Sigmoid colon (tissue), 7 donors: ENCODE measurements around the gene PTTG1IP2. TPM values are rescaled to one million over a fixed set of nuclear protein-coding genes. Genes with fewer than 3 reads are reported as not detected.

Experiments used
- DNase-seq: peaks from one replicate; pipeline ENCODE4 v3.0.0-alpha.2; 2019
- H3K27ac ChIP-seq, 4 donors: fragments of 200-600 bp; sonication (generic); one replicate each; pipeline ENCODE4 v1.5.1; 2016 to 2019; ENCODE audit warnings: mild to moderate bottlenecking in 1 of 4
- H3K27me3 ChIP-seq, 3 donors: fragments of 200-600 bp; sonication (generic); one replicate each; pipeline ENCODE4 v1.5.1; 2019; ENCODE audit warnings: mild to moderate bottlenecking in 1 of 3
- H3K36me3 ChIP-seq, 4 donors: fragments of 200-600 bp; sonication (generic); one replicate each; pipeline ENCODE4 v1.5.1; 2016 to 2019
- H3K4me1 ChIP-seq, 4 donors: fragments of 200-600 bp; sonication (generic); one replicate each; pipeline ENCODE4 v1.5.1; 2017 to 2019
- H3K4me3 ChIP-seq, 4 donors: fragments of 200-600 bp; sonication (generic); one replicate each; pipeline ENCODE4 v1.5.1; 2017 to 2019; ENCODE audit warnings: mild to moderate bottlenecking in 2 of 4, moderate library complexity in 1 of 4
- H3K9me3 ChIP-seq, 4 donors: fragments of 200-600 bp in 3 of 4; sonication (generic) in 3 of 4; one replicate each; pipeline versions ENCODE4 v1.5.1 to v1.6.1; 2013 to 2019
- CTCF ChIP-seq, 4 experiments: fragments of 450-650 bp in 3 of 4; fragments of 200-600 bp in 1 of 4; IDR thresholded peaks; one replicate each; pipeline ENCODE4 v1.5.1; 2016 to 2019; ENCODE audit warnings: antibody characterized with exemption in 4 of 4, mild to moderate bottlenecking in 3 of 4, moderate library complexity in 2 of 4
- EP300 ChIP-seq, 4 donors: sonication (generic); formaldehyde crosslinking; IDR thresholded peaks; one replicate each; pipeline ENCODE4 v1.6.1; 2017; ENCODE audit warnings: antibody characterized with exemption in 4 of 4
- POLR2A ChIP-seq, 2 donors: fragments of 450-650 bp; IDR thresholded peaks; one replicate each; pipeline ENCODE4 v1.6.1; 2016; ENCODE audit warnings: antibody characterized with exemption in 2 of 2, mild to moderate bottlenecking in 2 of 2, moderate library complexity in 2 of 2
- POLR2AphosphoS5 ChIP-seq, 4 donors: sonication (generic); formaldehyde crosslinking; IDR thresholded peaks; one replicate each; pipeline ENCODE4 v1.6.1; 2017; ENCODE audit warnings: antibody characterized with exemption in 4 of 4
- WGBS, 2 donors: extraction: QIAGEN DNeasy Blood & Tissue Kit; methylation state at CpG; one replicate each; pipeline ENCODE4 v1.1.7; 2013; 5-methylcytosine and 5-hydroxymethylcytosine counted together
- intact Hi-C: fragments of 100-400 bp; cut with DNase I; formaldehyde crosslinking; loops from one replicate; pipeline ENCODE4 v1.15.1; 2023
- polyA plus RNA-seq, 3 donors: library from polyadenylated mRNA; stranded (reverse); fragments of 200-250 nt; gene quantifications; one replicate each; pipeline ENCODE4 v1.2.3, GENCODE V29; 2013
- total RNA-seq, 4 donors: library from RNA; depleted of rRNA; stranded (reverse); fragments of >200 nt; gene quantifications; one replicate each; pipeline ENCODE4 v1.1.0, GENCODE V29; 2016
- donor health status: healthy with polysubstance abuse.
- donor health status: Bipolar disorder and iron deficiency.
- donor health status: healthy.

The PTTG1IP2 gene
- total and polyA plus RNA-seq, 7 donors = not detected

- Histone ChIP-seq H3K9me3 (no peaks in the 10 kb centered on the region), H3K4me1 (peaks cover 0 to 7% (median 0%) of the 10 kb centered on the region in 4 donors), H3K27ac (no peak overlapping the region), H3K36me3 (no peaks in the 10 kb centered on the region), H3K27me3 (no peaks in the 10 kb centered on the region), H3K4me3 (no peak overlapping the region)
- no peak for TF ChIP-seq POLR2A (IDR thresholded peaks at IDR 0.05)
- no peak for TF ChIP-seq POLR2AphosphoS5 (IDR thresholded peaks at IDR 0.05)
- TF ChIP-seq CTCF (IDR thresholded peaks at IDR 0.05) = no peak
- TF ChIP-seq EP300 (IDR thresholded peaks at IDR 0.05) = no peak
- 12 to 35% methylated on average over 5 of the region's 5 CpGs for WGBS, 2 donors
- DNase-seq = no peak
- intact Hi-C loops = no loop called here
Observed at GRCh38 chr7:90520484-90520883, 51.0 kb downstream of the PTTG1IP2 start.

- Histone ChIP-seq H3K9me3 (no peaks in the 10 kb centered on the region), H3K4me3 (no peak overlapping the region), H3K27ac (no peak overlapping the region), H3K27me3 (no peaks in the 10 kb centered on the region), H3K36me3 (no peaks in the 10 kb centered on the region), H3K4me1 (no peaks in the 10 kb centered on the region)
- no peak for TF ChIP-seq POLR2AphosphoS5 (IDR thresholded peaks at IDR 0.05)
- no peak for TF ChIP-seq EP300 (IDR thresholded peaks at IDR 0.05)
- TF ChIP-seq CTCF (IDR thresholded peaks at IDR 0.05) = no peak
- no peak for TF ChIP-seq POLR2A (IDR thresholded peaks at IDR 0.05)
- intact Hi-C loops = no loop called here
- WGBS, 2 donors = 38 to 81% methylated on average over 1 of the region's 1 CpG
- DNase-seq = no peak
Observed at GRCh38 chr7:90530263-90530662, 60.8 kb downstream of the PTTG1IP2 start.

GRCh38 chr7:90532231-90532929, 62.9 kb downstream of the PTTG1IP2 start:
- no peaks in the 10 kb centered on the region for H3K27me3 ChIP-seq
- intact Hi-C loops = no loop called here
- H3K36me3 ChIP-seq = no peaks in the 10 kb centered on the region
- no peak overlapping the region for H3K4me3 ChIP-seq
- H3K4me1 ChIP-seq = no peaks in the 10 kb centered on the region
- no peak overlapping the region for H3K27ac ChIP-seq
- H3K9me3 ChIP-seq = no peaks in the 10 kb centered on the region
- TF ChIP-seq POLR2AphosphoS5 (IDR thresholded peaks at IDR 0.05) = no peak
- no peak for TF ChIP-seq EP300 (IDR thresholded peaks at IDR 0.05)
- no peak for TF ChIP-seq CTCF (IDR thresholded peaks at IDR 0.05)
- TF ChIP-seq POLR2A (IDR thresholded peaks at IDR 0.05) = no peak
- WGBS, 2 donors = 82% methylated on average over 7 of the region's 7 CpGs
- DNase-seq = no peak

- DNase-seq = no peak
- H3K9me3 ChIP-seq = no peaks in the 10 kb centered on the region
- 80 to 82% methylated on average over 3 of the region's 3 CpGs for WGBS, 2 donors
- H3K4me3 ChIP-seq = no peak overlapping the region
- intact Hi-C loops = no loop called here
- H3K36me3 ChIP-seq = no peaks in the 10 kb centered on the region
- H3K27ac ChIP-seq = no peak overlapping the region
- TF ChIP-seq POLR2A (IDR thresholded peaks at IDR 0.05) = no peak
- H3K27me3 ChIP-seq = no peaks in the 10 kb centered on the region
- no peaks in the 10 kb centered on the region for H3K4me1 ChIP-seq
Observed at GRCh38 chr7:90536449-90536848, 67.0 kb downstream of the PTTG1IP2 start.

- H3K4me3 ChIP-seq = no peak overlapping the region
- TF ChIP-seq POLR2A (IDR thresholded peaks at IDR 0.05) (no peak), EP300 (IDR thresholded peaks at IDR 0.05) (no peak), CTCF (IDR thresholded peaks at IDR 0.05) (no peak), POLR2AphosphoS5 (IDR thresholded peaks at IDR 0.05) (no peak)
- WGBS, 2 donors = 89 to 94% methylated on average over 2 of the region's 2 CpGs
- no peaks in the 10 kb centered on the region for H3K27me3 ChIP-seq
- intact Hi-C loops = no loop called here
- H3K27ac ChIP-seq = no peak overlapping the region
- no peak for DNase-seq
- H3K36me3 ChIP-seq = no peaks in the 10 kb centered on the region
- H3K4me1 ChIP-seq = no peaks in the 10 kb centered on the region
- H3K9me3 ChIP-seq = no peaks in the 10 kb centered on the region
Observed at GRCh38 chr7:90538405-90538804, 69.0 kb downstream of the PTTG1IP2 start.
